ENCODE data around the gene FBXL14.

The FBXL14 gene

DNA sequence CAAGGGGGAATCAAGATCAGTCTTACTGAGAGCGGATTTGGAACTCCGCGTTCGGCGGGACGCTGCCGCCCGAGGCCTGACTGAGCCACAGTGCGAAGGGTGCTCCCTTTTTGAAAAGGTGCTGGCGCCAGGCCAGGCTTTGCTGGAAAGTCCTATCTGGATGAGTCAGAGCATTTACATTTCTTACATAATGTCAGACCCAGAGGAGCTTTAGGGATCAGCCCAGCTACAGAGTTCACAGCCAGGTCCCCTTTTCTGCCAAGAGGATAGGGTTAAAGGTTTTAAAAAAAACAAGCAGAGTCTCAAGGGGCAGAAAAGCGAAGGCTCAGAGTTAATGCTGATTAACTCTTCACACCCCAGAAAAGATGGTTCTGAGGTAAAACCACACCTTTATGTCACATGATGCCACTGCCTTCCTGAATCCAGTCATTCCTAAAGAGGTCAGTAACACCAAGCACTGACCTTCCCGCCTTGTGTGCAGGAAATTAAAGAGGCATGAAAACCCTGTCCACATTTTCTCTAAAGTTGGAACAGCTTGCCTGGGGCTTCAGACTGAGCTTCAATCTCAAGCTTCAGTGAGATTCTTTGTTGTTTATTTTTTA, 11.7 kb upstream of the FBXL14 start:
- Histone ChIP-seq H3K4me1 (ENCODE audit: control insufficient read depth in 1 of 2, insufficient read depth in 2 of 2, low read length in 2 of 2) (peaks cover 4% of the 10 kb centered on the region in 2 experiments), H4K8ac (ENCODE audit: low read depth, low read length) (no peak overlapping the region), H2AFZ (ENCODE audit: insufficient read depth, low read length, poor library complexity) (no peak overlapping the region), H2AK5ac (ENCODE audit: low read length) (no peak overlapping the region), H3K4me2 (ENCODE audit: low read length) (peak overlapping the region; percentile 86), H4K91ac (ENCODE audit: low read depth, low read length) (peak overlapping the region; percentile 1), H3K14ac (ENCODE audit: low read length) (no peak overlapping the region), H3K23ac (ENCODE audit: low read length) (no peak overlapping the region), H3K9ac (ENCODE audit: low read length) (no peak overlapping the region), H3K18ac (ENCODE audit: low read length) (no peak overlapping the region), H3K4ac (ENCODE audit: low read depth, low read length) (no peak overlapping the region), H3K4me3 (ENCODE audit: low read depth, low read length) (no peak overlapping the region), H2BK5ac (ENCODE audit: low read depth, low read length, poor library complexity) (peak overlapping the region; percentile 23), H3K27me3 (ENCODE audit: insufficient read depth, low read length) (no peaks in the 10 kb centered on the region), H3K79me2 (ENCODE audit: control insufficient read depth, insufficient read depth, low read length, poor library complexity) (no peaks in the 10 kb centered on the region), H3K79me1 (ENCODE audit: low read length) (peaks cover 9% of the 10 kb centered on the region), H2BK120ac (ENCODE audit: insufficient read depth, low read length, poor library complexity) (peak overlapping the region; percentile 5), H3K9me3 (ENCODE audit: insufficient read depth, low read depth, low read length) (no peaks in the 10 kb centered on the region), H3K36me3 (ENCODE audit: control insufficient read depth in 1 of 2, insufficient read depth in 2 of 2, low read length in 2 of 2) (no peaks in the 10 kb centered on the region), H2BK12ac (ENCODE audit: low read length) (peak overlapping the region; percentile 7), H3K27ac (ENCODE audit: low read depth, low read length) (peak overlapping the region; percentile 83), H4K12ac (ENCODE audit: low read depth, low read length) (no peak overlapping the region)
- no CpG with 5 or more reads among the region's 12 CpGs for WGBS (ENCODE audit: extremely low coverage, insufficient coverage, insufficient read length)
- DNase-seq, result peak; percentile 93 to 97

DNA sequence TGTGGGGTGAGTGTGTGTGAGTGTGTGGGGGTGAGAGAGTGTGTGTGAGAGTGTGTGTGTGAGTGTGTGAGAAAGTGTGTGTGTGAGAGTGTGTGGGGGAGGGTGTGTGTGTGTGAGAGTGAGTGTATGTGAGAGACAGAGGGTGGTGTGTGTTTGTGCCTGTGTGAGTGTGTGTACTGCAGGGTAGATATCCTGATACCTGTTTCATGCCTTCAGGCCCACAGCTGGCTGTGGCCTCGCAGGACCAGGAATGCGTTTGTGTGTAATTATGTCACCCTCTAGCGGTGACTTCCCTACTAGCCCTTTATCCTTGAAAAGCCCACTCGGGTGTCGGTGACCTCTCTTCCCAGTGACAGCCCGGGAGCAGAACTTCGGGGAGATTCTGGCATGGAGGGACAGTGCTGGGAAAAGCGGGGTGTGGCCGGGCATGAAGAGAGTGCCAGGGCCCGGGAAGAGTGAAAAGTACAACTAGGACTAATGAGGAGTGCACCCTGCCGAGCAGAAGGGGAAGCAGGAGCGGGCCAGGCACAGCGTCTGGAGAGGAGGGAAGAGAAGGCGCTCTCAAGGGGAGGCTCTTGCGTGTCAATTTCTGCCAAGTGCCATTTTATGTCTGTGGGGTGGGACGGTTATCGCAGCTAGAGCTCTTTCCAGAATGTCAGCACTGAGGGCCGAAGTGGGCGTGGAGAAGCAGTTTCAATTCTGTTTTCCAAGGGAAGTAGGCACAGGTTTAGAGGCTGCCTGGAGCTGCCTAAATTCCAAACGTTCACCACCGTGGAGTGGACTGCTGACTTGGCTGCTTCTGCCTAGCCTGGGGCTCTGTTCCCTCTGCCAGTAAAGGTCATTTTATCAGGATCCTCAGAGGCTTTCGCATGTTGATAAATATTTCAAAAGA, 11.0 kb upstream of the FBXL14 start:
- H4K12ac ChIP-seq (ENCODE audit: low read depth, low read length), result no peak overlapping the region
- no peak overlapping the region for H3K14ac ChIP-seq (ENCODE audit: low read length)
- no peak overlapping the region for H3K4ac ChIP-seq (ENCODE audit: low read depth, low read length)
- peak overlapping the region; percentile 25 for H2BK12ac ChIP-seq (ENCODE audit: low read length)
- WGBS (ENCODE audit: extremely low coverage, insufficient coverage, insufficient read length), result no CpG with 5 or more reads among the region's 22 CpGs
- peaks cover 4% of the 10 kb centered on the region in 2 experiments for H3K4me1 ChIP-seq (ENCODE audit: control insufficient read depth in 1 of 2, insufficient read depth in 2 of 2, low read length in 2 of 2)
- peaks cover 9% of the 10 kb centered on the region for H3K79me1 ChIP-seq (ENCODE audit: low read length)
- H3K18ac ChIP-seq (ENCODE audit: low read length), result no peak overlapping the region
- H3K23ac ChIP-seq (ENCODE audit: low read length), result no peak overlapping the region
- no peaks in the 10 kb centered on the region for H3K27me3 ChIP-seq (ENCODE audit: insufficient read depth, low read length)
- peak overlapping the region; percentile 23 for H2BK5ac ChIP-seq (ENCODE audit: low read depth, low read length, poor library complexity)
- H2AK5ac ChIP-seq (ENCODE audit: low read length), result no peak overlapping the region
- H3K4me2 ChIP-seq (ENCODE audit: low read length), result peak overlapping the region; percentile 86
- peak overlapping the region; percentile 83 for H3K27ac ChIP-seq (ENCODE audit: low read depth, low read length)
- H3K79me2 ChIP-seq (ENCODE audit: control insufficient read depth, insufficient read depth, low read length, poor library complexity), result no peaks in the 10 kb centered on the region
- peak overlapping the region; percentile 31 for H4K8ac ChIP-seq (ENCODE audit: low read depth, low read length)
- no peak overlapping the region for H3K9ac ChIP-seq (ENCODE audit: low read length)
- DNase-seq, result peak; percentile 76 to 92
- peak overlapping the region; percentile 1 for H4K91ac ChIP-seq (ENCODE audit: low read depth, low read length)
- H3K36me3 ChIP-seq (ENCODE audit: control insufficient read depth in 1 of 2, insufficient read depth in 2 of 2, low read length in 2 of 2), result no peaks in the 10 kb centered on the region
- no peaks in the 10 kb centered on the region for H3K9me3 ChIP-seq (ENCODE audit: insufficient read depth, low read depth, low read length)
- H3K4me3 ChIP-seq (ENCODE audit: low read depth, low read length), result peak overlapping the region; percentile 31
- no peak overlapping the region for H2AFZ ChIP-seq (ENCODE audit: insufficient read depth, low read length, poor library complexity)
- H2BK120ac ChIP-seq (ENCODE audit: insufficient read depth, low read length, poor library complexity), result peak overlapping the region; percentile 5

DNA sequence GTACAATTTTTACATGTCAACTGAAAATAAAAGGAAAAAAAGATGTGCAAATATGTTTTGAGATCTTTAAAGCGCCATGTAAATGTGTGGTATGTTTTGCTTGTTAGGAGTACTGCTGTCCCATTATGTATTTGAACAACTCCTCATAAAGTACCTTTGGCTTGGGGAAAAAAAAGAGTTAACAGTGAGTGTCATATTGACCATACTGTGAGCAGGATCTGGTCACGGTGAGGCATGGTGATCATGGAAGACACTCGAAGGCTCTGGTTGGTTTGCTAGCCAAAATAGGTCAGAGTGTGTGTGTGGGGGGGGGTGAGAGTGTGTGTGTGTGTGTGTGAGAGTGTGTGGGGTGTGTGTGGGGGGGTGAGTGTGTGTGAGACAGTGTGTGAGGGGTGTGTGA, 10.1 kb upstream of the FBXL14 start:
- H4K12ac ChIP-seq (ENCODE audit: low read depth, low read length), result no peak overlapping the region
- H3K18ac ChIP-seq (ENCODE audit: low read length), result no peak overlapping the region
- no peak overlapping the region for H3K4me2 ChIP-seq (ENCODE audit: low read length)
- H2AFZ ChIP-seq (ENCODE audit: insufficient read depth, low read length, poor library complexity), result no peak overlapping the region
- no peak overlapping the region for H2BK120ac ChIP-seq (ENCODE audit: insufficient read depth, low read length, poor library complexity)
- H3K9ac ChIP-seq (ENCODE audit: low read length), result no peak overlapping the region
- H2BK12ac ChIP-seq (ENCODE audit: low read length), result no peak overlapping the region
- no peak overlapping the region for H4K8ac ChIP-seq (ENCODE audit: low read depth, low read length)
- no peak overlapping the region for H2AK5ac ChIP-seq (ENCODE audit: low read length)
- H3K4me3 ChIP-seq (ENCODE audit: low read depth, low read length), result no peak overlapping the region
- no CpG with 5 or more reads among the region's 3 CpGs for WGBS (ENCODE audit: extremely low coverage, insufficient coverage, insufficient read length)
- no peaks in the 10 kb centered on the region for H3K27me3 ChIP-seq (ENCODE audit: insufficient read depth, low read length)
- no peak overlapping the region for H3K14ac ChIP-seq (ENCODE audit: low read length)
- peaks cover 9% of the 10 kb centered on the region for H3K79me1 ChIP-seq (ENCODE audit: low read length)
- H2BK5ac ChIP-seq (ENCODE audit: low read depth, low read length, poor library complexity), result no peak overlapping the region
- H3K4ac ChIP-seq (ENCODE audit: low read depth, low read length), result no peak overlapping the region
- H3K9me3 ChIP-seq (ENCODE audit: insufficient read depth, low read depth, low read length), result no peaks in the 10 kb centered on the region
- no peak overlapping the region for H4K91ac ChIP-seq (ENCODE audit: low read depth, low read length)
- H3K36me3 ChIP-seq (ENCODE audit: control insufficient read depth in 1 of 2, insufficient read depth in 2 of 2, low read length in 2 of 2), result no peaks in the 10 kb centered on the region
- peaks cover 4% of the 10 kb centered on the region in 2 experiments for H3K4me1 ChIP-seq (ENCODE audit: control insufficient read depth in 1 of 2, insufficient read depth in 2 of 2, low read length in 2 of 2)
- H3K79me2 ChIP-seq (ENCODE audit: control insufficient read depth, insufficient read depth, low read length, poor library complexity), result no peaks in the 10 kb centered on the region
- no peak overlapping the region for H3K27ac ChIP-seq (ENCODE audit: low read depth, low read length)
- no peak overlapping the region for H3K23ac ChIP-seq (ENCODE audit: low read length)
- DNase-seq, result no peak

DNA sequence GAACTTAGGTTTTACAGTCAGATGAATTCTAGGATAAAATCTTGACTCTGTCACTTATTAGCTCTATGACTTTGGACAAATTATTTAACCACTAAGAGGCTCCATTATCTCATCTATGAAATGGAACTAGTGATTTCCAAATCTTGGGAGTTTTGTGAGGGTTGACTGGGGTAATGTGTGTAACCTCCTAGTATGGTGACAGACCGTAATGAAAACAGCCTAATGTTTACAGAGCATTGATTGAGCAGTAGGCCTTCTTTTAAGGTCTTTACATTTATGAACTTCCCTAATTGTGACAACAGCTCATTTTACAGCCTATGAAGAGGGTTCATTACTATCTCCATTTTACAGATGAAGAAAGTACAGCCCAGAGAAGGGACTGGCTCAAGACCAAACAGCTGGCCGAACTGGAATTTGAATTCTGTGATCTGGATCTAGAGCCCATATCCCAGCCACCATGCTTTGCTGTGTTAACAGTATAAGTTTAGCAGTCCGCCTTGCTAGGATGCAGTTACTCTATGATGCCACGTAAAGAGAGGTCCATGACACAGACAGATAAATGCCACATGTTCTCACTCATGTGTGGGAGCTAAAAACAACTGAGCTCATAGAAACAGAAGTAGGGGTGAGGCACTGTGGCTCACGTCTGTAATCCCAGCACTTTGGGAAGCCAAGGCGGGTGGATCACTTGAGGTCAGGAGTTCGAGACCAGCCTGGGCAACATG, 9.1 kb upstream of the FBXL14 start:
- H2BK120ac ChIP-seq (ENCODE audit: insufficient read depth, low read length, poor library complexity), result no peak overlapping the region
- H2BK5ac ChIP-seq (ENCODE audit: low read depth, low read length, poor library complexity), result no peak overlapping the region
- no peak overlapping the region for H2BK12ac ChIP-seq (ENCODE audit: low read length)
- H3K9me3 ChIP-seq (ENCODE audit: insufficient read depth, low read depth, low read length), result no peaks in the 10 kb centered on the region
- no peak overlapping the region for H2AK5ac ChIP-seq (ENCODE audit: low read length)
- peaks cover 9% of the 10 kb centered on the region for H3K79me1 ChIP-seq (ENCODE audit: low read length)
- no peaks in the 10 kb centered on the region for H3K36me3 ChIP-seq (ENCODE audit: control insufficient read depth in 1 of 2, insufficient read depth in 2 of 2, low read length in 2 of 2)
- H3K4me1 ChIP-seq (ENCODE audit: control insufficient read depth in 1 of 2, insufficient read depth in 2 of 2, low read length in 2 of 2), result peaks cover 4% of the 10 kb centered on the region in 2 experiments
- H3K79me2 ChIP-seq (ENCODE audit: control insufficient read depth, insufficient read depth, low read length, poor library complexity), result no peaks in the 10 kb centered on the region
- no CpG with 5 or more reads among the region's 7 CpGs for WGBS (ENCODE audit: extremely low coverage, insufficient coverage, insufficient read length)
- H3K23ac ChIP-seq (ENCODE audit: low read length), result no peak overlapping the region
- no peak overlapping the region for H3K18ac ChIP-seq (ENCODE audit: low read length)
- no peaks in the 10 kb centered on the region for H3K27me3 ChIP-seq (ENCODE audit: insufficient read depth, low read length)
- no peak overlapping the region for H3K9ac ChIP-seq (ENCODE audit: low read length)
- H3K4me2 ChIP-seq (ENCODE audit: low read length), result no peak overlapping the region
- DNase-seq, result no peak
- no peak overlapping the region for H3K14ac ChIP-seq (ENCODE audit: low read length)
- no peak overlapping the region for H2AFZ ChIP-seq (ENCODE audit: insufficient read depth, low read length, poor library complexity)
- H4K91ac ChIP-seq (ENCODE audit: low read depth, low read length), result no peak overlapping the region
- no peak overlapping the region for H3K27ac ChIP-seq (ENCODE audit: low read depth, low read length)
- H3K4me3 ChIP-seq (ENCODE audit: low read depth, low read length), result no peak overlapping the region
- no peak overlapping the region for H3K4ac ChIP-seq (ENCODE audit: low read depth, low read length)
- no peak overlapping the region for H4K8ac ChIP-seq (ENCODE audit: low read depth, low read length)
- no peak overlapping the region for H4K12ac ChIP-seq (ENCODE audit: low read depth, low read length)

Measured in trophoblast cell (in vitro differentiated cells and primary cell).